NB4 (cell line): ENCODE results near the gene C8B.

ENCODE experiments used
- CTCF ChIP-seq: IDR thresholded peaks from one replicate; pipeline ENCODE4 v1.5.1; 2012; ENCODE audit warnings: low read depth, low read length
- MYC ChIP-seq: IDR thresholded peaks from 2 replicates; pipeline ENCODE4 v1.6.1; 2011; ENCODE audit warnings: low read depth, low read length
- POLR2A ChIP-seq: IDR thresholded peaks from 2 replicates; pipeline ENCODE4 v1.6.1; 2011; ENCODE audit warnings: mild to moderate bottlenecking; ENCODE audit not compliant: insufficient read length; ENCODE audit errors: extremely low read depth

GRCh38 chr1:56972976-56973375, 7.2 kb upstream of the C8B start:
- TF ChIP-seq CTCF: no peak
- TF ChIP-seq POLR2A: no peak
- TF ChIP-seq MYC: no peak
